HUDEP-2 (cell line): ENCODE results near the gene TCF7L1.
"Not testable (repeated sequence)": the region's sequence is repeated elsewhere in the genome, so short reads cannot be mapped to it uniquely, and the experiment has no call there.

Experiments
- DNase-seq, 76 experiments: peaks; one replicate each; lab custom pipeline; 2025; ENCODE audit not compliant: unreplicated experiment in 76 of 76; lab: John Stamatoyannopoulos, UW

Gene TCF7L1

DNA sequence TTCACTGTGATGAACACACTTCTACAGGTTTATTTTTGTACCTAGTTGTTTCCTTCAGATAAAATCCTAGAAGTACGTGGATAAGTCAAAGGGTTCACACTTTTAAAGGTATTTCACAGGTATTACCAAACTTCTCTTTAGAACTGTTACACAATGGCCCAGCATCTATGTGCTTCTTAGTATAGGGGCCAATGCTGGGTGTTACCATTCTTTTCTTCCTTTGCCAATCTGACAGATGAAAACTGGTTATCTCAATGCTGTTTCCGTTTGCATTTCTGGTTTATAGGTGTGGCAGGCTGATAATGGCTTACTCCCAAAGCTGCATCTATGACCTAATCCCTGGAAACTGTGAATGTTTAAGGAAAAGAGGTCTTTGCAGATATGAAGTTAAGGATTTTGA lies 2.8 kb upstream of the TCF7L1 start:
- DNase-seq, result no peak

DNA sequence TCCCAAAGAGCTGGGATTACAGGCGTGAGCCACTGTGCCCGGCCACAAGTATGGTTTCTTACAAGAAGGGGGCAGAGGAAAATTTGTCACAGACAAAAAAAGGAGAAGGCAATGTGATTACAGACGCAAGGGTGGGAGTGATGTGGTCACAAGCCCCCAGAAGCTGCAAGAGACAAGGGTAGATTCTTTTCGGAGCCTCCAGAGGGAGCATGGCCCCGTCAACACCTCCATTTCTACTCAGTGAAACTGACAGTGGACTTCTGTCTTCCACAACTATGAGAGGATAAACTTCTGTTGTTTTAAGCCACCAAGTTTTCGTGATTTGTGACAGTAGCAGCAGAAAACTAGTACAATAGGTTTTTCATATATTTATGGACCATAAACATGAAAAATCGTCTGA lies 2.1 kb upstream of the TCF7L1 start:
- DNase-seq, result no peak

DNA sequence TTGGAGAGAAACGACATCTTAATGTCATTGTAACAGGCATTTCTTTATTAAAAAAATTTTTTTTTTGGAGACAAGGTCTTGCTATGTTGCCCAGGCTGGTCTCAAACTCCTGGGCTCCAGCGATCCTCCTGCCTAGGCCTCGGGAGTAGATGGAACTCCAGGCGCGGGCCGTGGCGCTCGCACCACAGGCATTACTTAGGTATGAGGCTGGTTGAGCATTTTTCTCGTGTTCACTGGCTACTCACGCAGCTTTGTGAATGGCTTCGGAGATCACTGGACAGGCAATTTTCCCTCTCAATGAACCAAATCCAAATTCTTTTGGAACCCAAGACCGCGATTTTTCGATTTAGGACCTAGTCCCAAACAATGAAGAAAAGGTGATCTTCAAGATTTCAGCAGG lies 795 bp upstream of the TCF7L1 start:
- DNase-seq, result no peak

DNA sequence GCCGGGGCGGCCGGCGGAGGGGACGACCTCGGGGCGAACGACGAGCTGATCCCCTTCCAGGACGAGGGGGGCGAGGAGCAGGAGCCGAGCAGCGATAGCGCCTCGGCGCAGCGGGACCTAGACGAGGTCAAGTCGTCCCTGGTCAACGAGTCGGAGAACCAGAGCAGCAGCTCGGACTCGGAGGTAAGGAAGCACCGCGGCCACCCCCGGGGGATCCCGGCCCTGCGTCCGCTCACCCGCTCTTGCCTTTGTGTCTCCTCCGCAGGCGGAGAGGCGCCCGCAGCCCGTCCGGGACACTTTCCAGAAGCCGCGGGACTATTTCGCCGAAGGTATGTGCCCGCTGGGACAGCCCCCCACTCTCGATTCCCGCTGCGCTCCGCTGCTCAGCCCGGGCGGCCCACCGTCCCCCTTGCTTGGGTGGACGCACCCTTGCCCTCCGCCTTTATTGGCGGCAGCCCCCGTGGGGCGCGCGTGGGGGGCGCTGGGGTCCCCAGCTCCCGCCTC lies 611 bp downstream of the TCF7L1 start:
- DNase-seq, result no peak

DNA sequence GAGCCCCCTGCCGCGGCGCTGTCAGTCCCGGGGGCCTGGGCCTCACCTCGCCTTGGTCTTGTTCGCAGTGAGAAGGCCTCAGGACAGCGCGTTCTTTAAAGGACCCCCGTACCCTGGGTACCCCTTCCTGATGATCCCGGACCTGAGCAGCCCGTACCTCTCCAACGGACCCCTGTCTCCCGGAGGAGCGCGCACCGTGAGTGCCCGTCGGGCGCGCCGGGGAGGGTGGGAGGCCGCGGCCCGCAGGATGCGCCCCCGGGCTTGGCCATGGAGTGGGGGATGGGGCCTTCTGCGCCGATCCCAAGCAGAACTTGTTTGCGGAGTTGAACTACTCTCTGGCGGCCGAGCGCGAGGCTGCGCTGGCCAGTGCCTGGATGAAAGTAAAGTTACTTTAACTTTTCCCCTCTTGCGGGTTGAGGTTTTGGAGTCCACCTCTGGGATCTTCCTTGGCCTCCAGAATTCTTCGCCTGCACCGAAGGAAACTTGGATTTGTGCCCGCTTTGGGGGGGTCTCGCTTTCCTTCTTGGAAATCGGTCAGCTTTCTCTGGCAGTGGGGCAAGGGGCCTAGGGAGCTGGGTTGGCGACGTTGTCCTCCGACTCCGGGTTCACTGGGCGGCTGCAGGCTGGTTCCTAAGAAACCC lies 1.2 kb downstream of the TCF7L1 start:
- no peak for DNase-seq

DNA sequence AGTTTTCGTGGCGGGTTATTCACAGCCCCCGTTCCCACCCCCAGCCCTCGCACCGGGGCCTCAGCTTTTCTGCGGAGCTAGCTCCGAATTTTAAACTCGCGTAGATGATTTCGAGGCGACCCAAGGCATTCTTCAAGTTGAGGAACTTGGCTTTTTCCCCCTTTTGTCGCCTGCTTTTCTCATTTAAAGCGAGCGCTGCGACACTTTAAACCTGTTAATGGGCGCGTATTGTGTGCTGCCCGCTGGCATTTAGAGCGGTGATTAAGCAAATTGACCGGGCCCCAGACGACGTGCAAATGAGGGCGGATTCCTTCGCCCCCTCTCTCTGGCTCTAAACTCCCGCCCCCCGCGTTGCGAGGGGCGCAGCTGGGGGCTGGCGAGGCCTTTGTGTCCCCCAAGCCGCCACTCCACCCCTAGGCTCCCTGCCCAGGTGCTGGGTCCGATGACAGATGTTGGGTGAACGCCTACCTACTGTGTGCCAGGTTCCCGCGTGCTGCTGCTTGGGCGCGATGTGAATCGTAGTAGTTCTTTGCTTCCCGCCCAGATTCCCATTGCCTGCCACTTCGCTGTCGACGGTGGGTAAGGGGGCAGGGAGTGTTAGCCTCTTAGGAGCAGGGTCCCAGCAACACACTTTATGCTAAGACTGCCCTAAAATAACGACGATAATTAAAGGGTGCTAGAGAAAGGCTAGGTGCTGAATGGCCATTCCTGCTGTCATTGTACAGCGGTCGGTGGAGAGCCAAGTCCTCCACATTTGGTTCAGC lies 1.9 kb downstream of the TCF7L1 start:
- DNase-seq, result no peak

DNA sequence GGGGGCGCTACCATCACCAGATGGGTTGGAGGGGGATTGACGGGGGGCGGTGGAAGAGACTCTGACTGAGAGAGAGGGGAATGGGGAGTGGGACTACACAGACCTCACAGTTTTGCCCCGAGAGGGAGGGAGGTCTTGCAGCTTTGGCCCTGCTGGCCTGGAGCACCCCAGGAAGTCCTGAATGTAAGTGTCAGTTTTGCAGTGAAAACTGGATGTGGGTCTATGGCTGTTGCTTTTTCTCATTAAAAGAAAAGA lies 2.4 kb downstream of the TCF7L1 start:
- DNase-seq, result no peak

DNA sequence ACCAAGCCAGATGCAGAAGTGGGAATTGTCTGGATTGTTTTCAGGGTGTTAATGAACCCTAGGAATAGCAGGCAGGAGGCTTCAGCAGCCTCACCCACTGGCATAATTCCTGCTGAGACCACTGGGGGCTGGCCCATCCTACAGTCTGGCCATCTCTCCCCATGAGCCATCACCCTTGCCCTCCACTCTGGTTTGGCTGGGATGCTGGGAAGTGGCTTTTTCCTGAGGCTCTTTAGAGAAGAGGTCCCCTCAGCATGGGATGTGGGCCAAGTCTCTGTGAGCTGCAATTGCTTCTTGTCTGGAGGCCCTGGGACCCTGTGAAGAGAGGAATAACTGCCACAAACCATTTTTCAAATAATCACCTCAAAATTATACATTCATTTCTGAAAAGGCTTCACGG lies 4.0 kb downstream of the TCF7L1 start:
- DNase-seq, result no peak

DNA sequence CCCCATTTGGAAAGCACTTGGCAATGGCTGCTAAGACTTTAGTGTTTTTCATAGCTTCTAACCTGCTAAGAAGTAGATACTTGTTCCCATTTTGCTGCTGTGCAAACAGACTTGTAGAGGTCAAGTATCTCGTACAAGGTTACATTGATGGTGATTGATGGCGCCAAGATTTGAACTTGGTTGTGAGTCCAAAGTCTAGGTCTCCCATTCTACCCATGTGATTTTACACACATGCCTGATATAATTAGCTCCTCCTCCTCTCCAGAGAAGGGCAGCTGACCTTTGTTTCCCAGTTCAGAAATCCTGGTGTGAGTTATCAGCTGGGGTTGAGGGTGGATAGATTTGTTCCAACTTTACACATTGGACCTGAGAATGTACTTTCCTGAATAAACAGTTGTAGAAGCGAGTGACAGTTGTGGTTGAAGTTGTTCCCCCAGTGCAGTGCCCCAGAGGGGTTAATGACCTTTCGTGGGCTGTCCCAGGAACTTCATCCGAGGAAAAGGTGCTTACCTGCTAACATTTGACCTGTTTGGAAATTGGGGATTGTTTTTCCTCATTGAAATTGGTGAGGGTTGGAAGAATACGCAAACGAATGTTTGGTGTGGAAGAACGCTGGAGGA lies 10.4 kb downstream of the TCF7L1 start:
- no peak for DNase-seq

DNA sequence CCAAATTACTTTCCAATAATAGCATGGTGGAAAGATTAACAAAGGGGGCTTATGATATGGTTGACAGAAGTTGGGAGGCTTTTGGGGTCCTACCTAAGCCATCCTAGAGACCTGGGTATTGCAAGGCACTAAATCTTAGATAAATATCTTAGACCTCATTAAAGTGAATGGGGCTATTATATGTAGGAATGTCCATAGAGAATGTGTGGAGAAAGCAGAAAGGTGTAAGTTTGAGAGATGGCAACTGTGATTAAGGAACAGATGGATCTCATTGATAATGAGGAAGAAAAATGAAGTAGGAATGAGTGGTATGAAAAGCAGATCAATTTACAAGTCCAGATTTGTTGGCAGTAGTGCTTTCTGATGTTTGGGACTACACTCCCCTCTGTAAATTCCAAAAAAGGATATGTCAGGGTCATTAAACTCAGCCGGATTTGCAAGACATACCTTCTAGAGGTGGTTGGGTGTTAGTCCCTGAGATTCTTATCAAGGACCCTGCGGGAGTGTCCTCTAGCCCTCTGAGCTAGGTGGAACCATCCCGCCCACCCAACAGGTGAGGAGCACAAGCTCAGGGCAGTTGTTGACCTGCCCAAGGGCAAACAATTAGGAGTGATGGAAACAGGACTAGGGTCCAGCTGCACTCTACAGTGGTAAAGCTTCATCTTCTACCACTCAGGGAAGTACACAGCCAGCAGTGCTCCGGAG lies 12.1 kb downstream of the TCF7L1 start:
- no peak for DNase-seq

DNA sequence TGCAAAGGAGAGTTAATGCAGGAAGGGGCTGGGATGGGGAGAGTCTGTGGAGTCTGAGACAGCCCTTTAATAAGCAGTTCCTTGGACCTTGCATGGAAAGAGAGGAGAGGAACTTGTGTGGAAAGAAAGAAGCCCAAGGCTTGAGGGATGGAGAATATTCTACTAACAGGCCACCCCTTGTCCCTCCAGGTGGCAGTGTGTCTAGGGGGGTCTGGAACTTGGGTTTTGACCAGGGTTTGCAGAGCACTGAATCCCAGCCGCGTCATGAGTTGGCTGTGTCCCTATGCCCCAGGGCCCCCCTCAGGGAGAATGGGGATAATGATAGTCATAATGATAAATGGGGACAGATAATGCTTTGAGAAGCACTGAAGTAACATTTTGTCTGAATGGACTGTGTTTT lies 15.0 kb downstream of the TCF7L1 start:
- no peak for DNase-seq

DNA sequence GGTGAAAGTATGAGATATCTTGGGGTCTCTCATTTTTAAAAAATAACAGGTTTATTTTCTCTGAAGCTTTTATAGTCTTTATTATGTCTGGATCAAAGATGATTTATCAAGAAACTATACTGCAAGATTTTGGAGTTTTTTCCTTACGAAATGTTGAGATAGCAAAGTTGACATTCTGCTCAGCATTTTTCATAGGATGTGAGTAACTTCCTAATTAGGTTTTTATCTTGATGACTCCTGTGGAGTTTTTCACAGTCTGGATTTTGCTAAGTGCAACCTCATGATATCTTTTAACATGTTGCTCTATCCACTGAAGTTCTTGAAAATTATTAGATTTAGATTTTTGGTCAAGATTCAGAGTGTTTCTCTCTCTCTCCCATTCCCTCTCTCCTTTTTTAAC lies 17.8 kb downstream of the TCF7L1 start:
- DNase-seq, result no peak

DNA sequence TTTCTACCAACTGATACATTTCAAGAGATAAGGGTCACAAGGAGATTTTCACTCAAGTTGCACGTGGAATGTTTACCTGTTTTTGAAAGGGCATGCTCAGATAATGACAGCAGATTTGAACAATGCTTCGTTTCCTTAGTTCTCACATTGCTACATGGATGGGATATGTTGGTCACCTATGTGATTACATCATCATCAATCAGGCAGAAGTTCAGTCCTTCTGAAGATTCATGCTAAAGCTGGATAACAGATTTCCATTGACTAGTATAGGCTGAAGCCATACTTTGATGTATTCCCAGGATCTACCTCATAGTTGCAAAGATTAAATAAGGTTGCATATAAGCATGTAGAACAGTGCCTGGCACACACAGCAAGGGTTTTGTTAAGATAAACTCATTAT lies 19.7 kb downstream of the TCF7L1 start:
- DNase-seq, result no peak

DNA sequence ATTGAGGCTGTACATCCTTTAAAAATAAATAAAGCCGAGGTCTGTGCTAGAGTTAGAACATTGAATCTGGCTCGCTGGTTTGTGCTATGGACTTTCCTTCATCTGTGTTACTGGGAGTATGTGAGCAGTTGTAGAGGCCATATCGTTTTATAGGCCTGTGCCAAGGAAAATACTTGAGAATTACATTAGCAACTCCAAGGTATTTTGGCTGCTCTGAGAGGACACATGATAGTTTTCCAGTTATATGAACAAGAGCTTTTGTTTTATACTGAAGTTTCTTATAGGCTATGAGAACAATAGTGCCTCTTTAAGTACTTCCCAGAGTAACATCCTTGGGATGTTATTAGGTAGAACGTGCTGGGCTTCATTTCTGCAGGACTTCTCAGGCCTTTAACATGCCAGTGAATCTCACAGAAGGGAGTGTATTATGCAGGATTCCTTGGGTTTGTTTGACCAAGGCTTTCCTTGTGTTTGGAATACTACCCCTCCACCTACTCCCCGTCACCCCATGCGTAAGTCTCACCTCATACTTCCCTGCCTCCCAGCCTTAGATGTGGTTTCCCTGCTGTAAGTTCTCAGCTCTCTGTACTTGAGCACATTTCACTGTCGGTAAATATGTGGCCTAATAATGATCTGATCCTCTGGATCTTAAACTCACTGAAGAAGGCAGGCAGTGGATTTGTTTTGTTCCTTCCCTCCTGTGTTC lies 21.0 kb downstream of the TCF7L1 start:
- DNase-seq, result no peak

DNA sequence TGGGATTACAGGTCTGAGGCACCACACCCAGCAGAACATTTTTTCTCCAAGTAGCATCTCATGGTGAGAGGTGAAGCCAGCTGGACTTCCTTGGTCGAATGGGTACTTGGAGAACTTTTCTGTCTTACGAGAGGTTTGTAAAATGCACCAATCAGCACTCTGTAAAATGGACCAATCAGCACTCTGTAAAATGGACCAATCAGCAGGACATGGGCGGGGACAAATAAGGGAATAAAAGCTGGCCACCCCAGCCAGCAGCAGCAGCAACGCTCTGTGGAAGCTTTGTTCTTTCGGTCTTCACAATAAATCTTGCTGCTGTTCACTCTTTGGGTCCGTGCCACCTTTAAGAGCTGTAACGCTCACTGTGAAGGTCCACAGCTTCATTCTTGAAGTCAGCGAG lies 21.9 kb downstream of the TCF7L1 start:
- not testable (repeated sequence) for DNase-seq

DNA sequence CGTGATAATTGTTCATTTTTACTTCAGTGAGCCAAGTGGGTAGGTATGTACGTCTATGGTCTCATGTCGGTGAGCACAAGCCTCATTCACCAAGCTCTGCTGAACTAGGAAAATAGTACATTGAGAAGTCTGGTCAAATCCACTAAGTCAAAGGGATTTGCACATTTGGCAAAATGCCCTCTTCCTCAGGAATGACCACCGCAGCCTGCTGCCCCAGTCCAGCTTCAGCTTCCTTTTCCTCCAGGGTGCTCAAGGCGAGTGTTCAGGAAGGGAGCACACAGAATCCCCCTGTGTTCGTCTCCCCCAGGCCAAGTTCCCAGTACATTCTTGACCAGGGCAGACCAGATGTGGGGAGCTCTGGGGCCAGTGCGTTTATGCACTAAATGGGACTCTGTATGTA lies 23.0 kb downstream of the TCF7L1 start:
- no peak for DNase-seq

DNA sequence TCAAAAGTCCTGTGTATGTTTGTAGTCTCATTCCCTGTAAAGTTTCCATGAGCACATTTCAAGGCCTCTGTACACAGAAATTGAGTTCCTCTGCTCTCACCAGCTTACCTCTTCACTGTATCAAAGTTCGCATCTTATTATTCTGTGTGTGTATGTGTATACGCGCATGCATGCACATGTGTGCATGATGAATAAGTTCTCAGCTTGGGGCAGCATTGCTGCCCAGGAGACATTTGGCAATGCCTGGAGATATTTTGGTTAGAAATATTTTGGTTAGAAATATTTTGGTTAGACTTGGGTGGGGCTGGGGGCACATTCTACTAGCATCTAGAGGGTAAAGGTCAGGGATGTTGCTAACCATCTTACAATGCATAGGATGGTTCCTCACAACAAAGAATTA lies 23.4 kb downstream of the TCF7L1 start:
- no peak for DNase-seq

DNA sequence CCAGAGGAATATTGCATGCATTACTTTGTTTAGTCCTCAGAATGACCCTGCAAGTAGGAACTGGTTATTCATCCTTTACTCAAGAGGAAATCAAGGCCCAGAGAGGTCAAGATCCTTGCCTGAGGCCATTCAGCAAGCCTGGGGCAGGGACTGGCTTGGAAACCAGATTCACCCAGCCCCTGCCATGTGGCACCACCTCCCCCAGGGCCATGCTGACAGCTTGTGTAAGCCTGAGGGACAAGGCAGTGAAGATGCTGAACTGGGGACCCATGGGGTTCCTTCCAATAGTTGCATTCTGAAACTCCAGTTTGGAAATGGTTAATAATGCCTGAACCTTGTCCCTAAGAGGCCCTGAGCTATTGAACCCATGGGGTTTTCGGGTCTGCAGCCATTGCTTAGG lies 24.2 kb downstream of the TCF7L1 start:
- DNase-seq, result no peak

DNA sequence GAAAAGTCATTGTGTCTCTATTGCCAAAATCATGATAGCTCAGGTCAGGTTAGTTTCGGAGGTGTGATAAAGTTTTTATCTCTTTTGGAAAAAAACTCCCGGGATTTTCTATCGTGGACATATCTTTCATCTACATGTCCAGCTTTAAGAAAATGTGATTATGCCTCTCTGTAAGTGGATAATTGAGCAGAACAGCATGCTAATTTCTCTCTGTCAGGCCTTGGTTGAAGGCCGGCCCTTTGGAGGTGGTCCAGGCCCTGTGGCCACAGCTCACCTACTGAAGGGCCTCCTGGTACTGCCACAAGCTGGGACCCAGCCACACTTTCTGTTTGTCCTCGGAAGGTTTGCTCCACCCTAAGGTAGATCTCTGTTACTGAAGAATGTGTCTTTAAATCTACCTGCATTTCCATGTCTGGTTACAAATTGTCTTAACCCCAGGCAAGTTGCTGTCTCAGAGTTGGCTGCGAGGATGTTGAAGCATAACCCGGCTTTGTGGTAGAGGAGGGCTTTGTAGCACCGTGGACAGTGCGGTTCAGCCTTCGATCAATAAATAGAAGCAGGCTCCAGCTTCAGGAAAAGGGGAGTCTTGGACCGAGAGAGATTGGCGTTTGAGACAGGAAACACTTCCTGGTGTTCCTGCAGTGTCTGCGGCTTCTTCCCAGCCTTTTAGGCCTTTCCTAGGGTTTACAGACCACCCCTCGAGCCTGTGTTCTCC lies 25.5 kb downstream of the TCF7L1 start:
- DNase-seq, result no peak

DNA sequence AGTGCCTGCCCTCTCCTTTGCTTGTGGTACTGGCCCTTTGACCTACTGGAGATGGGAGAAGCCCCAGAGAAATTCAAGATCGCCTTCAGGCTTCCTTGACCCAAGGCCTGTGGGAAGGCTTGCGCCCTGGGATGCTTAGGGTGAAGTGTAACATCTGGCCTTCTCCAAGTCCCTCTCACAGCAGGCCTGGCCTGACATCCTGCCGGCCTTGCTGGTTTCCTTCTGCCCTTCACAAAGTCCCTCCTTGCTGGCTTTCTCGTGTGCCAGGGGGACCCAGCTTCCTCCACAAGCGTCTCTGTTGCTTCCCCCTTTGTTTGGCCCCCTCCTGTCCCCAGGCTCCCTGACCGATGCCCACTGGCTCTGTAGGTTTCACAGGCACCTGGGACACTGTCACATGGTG lies 26.4 kb downstream of the TCF7L1 start:
- no peak for DNase-seq
